ENCODE measurements around the gene TRABD2B. TPM values are rescaled to one million over a fixed set of nuclear protein-coding genes. Genes with fewer than 3 reads are reported as not detected.

TRABD2B gene
- total RNA-seq, 1 donor from 2014 or later, result 6.7 TPM

GRCh38 chr1:47971385-47972160 is 25.6 kb downstream of the TRABD2B start:
- Mint-ChIP-seq H3K4me3 (no peak overlapping the region), H3K4me1 (ENCODE audit: unreplicated experiment) (peaks cover 49% of the 10 kb centered on the region), H3K36me3 (no peaks in the 10 kb centered on the region), H3K27me3 (peaks cover 10% of the 10 kb centered on the region), H3K9me3 (no peaks in the 10 kb centered on the region), H3K27ac (no peak overlapping the region)
- DNase-seq (ENCODE audit: extremely low spot score, unreplicated experiment), result no peak
- no peak for TF ChIP-seq CTCF (conservative IDR thresholded peaks at IDR 0.05)

GRCh38 chr1:47970882-47971281 is 26.3 kb downstream of the TRABD2B start:
- Mint-ChIP-seq H3K9me3 (no peaks in the 10 kb centered on the region), H3K27ac (no peak overlapping the region), H3K4me3 (no peak overlapping the region), H3K4me1 (ENCODE audit: unreplicated experiment) (peaks cover 49% of the 10 kb centered on the region), H3K27me3 (peaks cover 10% of the 10 kb centered on the region), H3K36me3 (no peaks in the 10 kb centered on the region)
- no peak for TF ChIP-seq CTCF (conservative IDR thresholded peaks at IDR 0.05)
- DNase-seq (ENCODE audit: extremely low spot score, unreplicated experiment), result no peak

- no peak overlapping the region for H3K27ac Mint-ChIP-seq
- DNase-seq (ENCODE audit: extremely low spot score, unreplicated experiment), result no peak
- no peak for TF ChIP-seq CTCF (conservative IDR thresholded peaks at IDR 0.05)
- H3K4me1 Mint-ChIP-seq (ENCODE audit: unreplicated experiment), result peaks cover 52% of the 10 kb centered on the region
- H3K36me3 Mint-ChIP-seq, result no peaks in the 10 kb centered on the region
- H3K9me3 Mint-ChIP-seq, result no peaks in the 10 kb centered on the region
- H3K27me3 Mint-ChIP-seq, result peaks cover 7% of the 10 kb centered on the region
- H3K4me3 Mint-ChIP-seq, result no peak overlapping the region
Observed at GRCh38 chr1:47969478-47969877, 27.7 kb downstream of the TRABD2B start.

GRCh38 chr1:47968556-47968888 is 28.7 kb downstream of the TRABD2B start:
- H3K4me1 Mint-ChIP-seq (ENCODE audit: unreplicated experiment), result peaks cover 62% of the 10 kb centered on the region
- DNase-seq (ENCODE audit: extremely low spot score, unreplicated experiment), result no peak
- H3K36me3 Mint-ChIP-seq, result no peaks in the 10 kb centered on the region
- no peaks in the 10 kb centered on the region for H3K9me3 Mint-ChIP-seq
- no peak for TF ChIP-seq CTCF (conservative IDR thresholded peaks at IDR 0.05)
- H3K4me3 Mint-ChIP-seq, result no peak overlapping the region
- H3K27me3 Mint-ChIP-seq, result peaks cover 7% of the 10 kb centered on the region
- no peak overlapping the region for H3K27ac Mint-ChIP-seq

DNA sequence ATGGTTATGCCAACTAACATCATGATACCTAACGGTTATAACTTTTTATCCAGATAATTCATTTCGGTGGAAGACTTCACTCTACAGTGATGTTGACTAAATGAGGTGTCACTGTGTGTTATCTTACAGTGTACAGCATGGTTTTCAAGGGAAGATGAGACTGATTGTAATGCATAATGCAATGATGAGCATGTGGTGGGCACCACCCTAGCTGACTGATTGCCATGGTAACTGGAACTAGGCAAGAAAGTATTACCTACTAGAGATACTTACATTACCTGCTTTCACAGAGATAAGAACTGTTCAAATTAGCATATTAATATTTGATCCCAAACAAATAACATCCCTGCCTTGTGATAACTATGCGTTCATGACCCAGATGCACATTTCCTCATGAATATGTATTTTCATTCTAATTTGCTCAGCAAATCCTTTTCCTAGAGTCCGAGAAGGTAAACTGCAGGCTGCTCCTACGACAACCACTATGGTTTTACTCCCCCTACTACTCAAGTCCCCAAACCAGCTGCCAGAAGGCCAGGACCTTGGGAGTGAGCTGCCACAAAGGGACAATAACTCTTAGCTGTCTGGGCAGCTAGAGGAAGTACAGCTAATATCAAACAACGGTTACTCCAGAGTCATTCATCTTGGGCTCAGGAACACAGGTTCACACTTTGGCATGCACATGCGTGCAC is 29.2 kb downstream of the TRABD2B start:
- Mint-ChIP-seq H3K4me3 (no peak overlapping the region), H3K27me3 (peaks cover 7% of the 10 kb centered on the region), H3K4me1 (ENCODE audit: unreplicated experiment) (peaks cover 62% of the 10 kb centered on the region), H3K27ac (no peak overlapping the region), H3K36me3 (no peaks in the 10 kb centered on the region), H3K9me3 (no peaks in the 10 kb centered on the region)
- no peak for TF ChIP-seq CTCF (conservative IDR thresholded peaks at IDR 0.05)
- no peak for DNase-seq (ENCODE audit: extremely low spot score, unreplicated experiment)

Measured in type B pancreatic cell (in vitro differentiated cells).